H1 (cell line): ENCODE data around the gene GRIN2C. TPM values are rescaled to one million over a fixed set of nuclear protein-coding genes. Genes with fewer than 3 reads are reported as not detected.

Experiments used
- CTCF ChIA-PET: fragments of 300-600 bp; sonication (Branson Sonifier 250); formaldehyde crosslinking; loops from one replicate; lab custom pipeline; 2021; ENCODE audit not compliant: partially characterized antibody; lab: Charles Lee
- POLR2A ChIA-PET: fragments of 300-600 bp; sonication (Branson Sonifier 250); formaldehyde crosslinking; loops from one replicate; lab custom pipeline; 2021; ENCODE audit warnings: inconsistent platforms; ENCODE audit not compliant: partially characterized antibody; lab: Charles Lee
- DNase-seq, 2 experiments: peaks; one replicate each; pipeline versions ENCODE4 v3.0.0 to v3.0.0-alpha.2; 2010 to 2022; ENCODE audit warnings: low spot score in 2 of 2, low read depth in 1 of 2, mixed read lengths in 1 of 2
- FAIRE-seq: peaks from 2 replicates; lab custom pipeline; 2011; peaks lifted over from hg19 to GRCh38; lab: Jason Lieb, UNC
- H2AFZ ChIP-seq: 2 replicates; pipeline ENCODE4 v1.8.1; 2012; ENCODE audit warnings: low read length, inconsistent platforms
- H2AK5ac ChIP-seq: 2 replicates; pipeline ENCODE4 v1.6.1; 2013; ENCODE audit warnings: low read depth, low read length
- H2BK120ac ChIP-seq: replicated peaks from 2 replicates; pipeline ENCODE3; 2013; ENCODE audit warnings: low read depth, low read length, inconsistent platforms
- H2BK12ac ChIP-seq: 2 replicates; pipeline ENCODE4 v1.6.1; 2013; ENCODE audit warnings: low read depth, low read length
- H2BK15ac ChIP-seq: 2 replicates; pipeline ENCODE4 v1.6.1; 2013; ENCODE audit warnings: low read length
- H2BK20ac ChIP-seq: 2 replicates; pipeline ENCODE4 v1.6.1; 2013; ENCODE audit warnings: low read length
- H2BK5ac ChIP-seq: 2 replicates; pipeline ENCODE4 v1.6.1; 2013; ENCODE audit warnings: low read depth, low read length
- H3K14ac ChIP-seq: 2 replicates; pipeline ENCODE4 v1.6.1; 2013; ENCODE audit warnings: inconsistent platforms; ENCODE audit not compliant: insufficient read length
- H3K18ac ChIP-seq: 2 replicates; pipeline ENCODE4 v1.6.1; 2013; ENCODE audit warnings: low read length; ENCODE audit errors: extremely low read depth
- H3K23ac ChIP-seq: 2 replicates; pipeline ENCODE4 v1.6.1; 2013; ENCODE audit warnings: inconsistent platforms; ENCODE audit not compliant: insufficient read length
- H3K23me2 ChIP-seq: 2 replicates; pipeline ENCODE4 v1.6.1; 2013; ENCODE audit warnings: low read depth, low read length
- H3K27ac ChIP-seq: 2 replicates; pipeline ENCODE4 v1.6.1; 2011; ENCODE audit warnings: low read depth, low read length, inconsistent platforms
- H3K27me3 ChIP-seq, 4 experiments: replicated peaks in 1 of 4; 1 replicate in 1 of 4; 2 replicates in 3 of 4; pipeline versions ENCODE4 v1.6.1 to v1.8.1; 2011 to 2013; ENCODE audit warnings: low read length in 3 of 4, mild to moderate bottlenecking in 3 of 4, inconsistent platforms in 2 of 4, mixed read lengths in 2 of 4, moderate library complexity in 1 of 4; ENCODE audit not compliant: control insufficient read depth in 3 of 4, insufficient read depth in 3 of 4; ENCODE audit errors: extremely low read depth in 1 of 4
- H3K36me3 ChIP-seq, 4 experiments: 2 replicates each; pipeline versions ENCODE4 v1.6.1 to v1.8.1; 2011 to 2013; ENCODE audit warnings: mild to moderate bottlenecking in 4 of 4, low read length in 3 of 4, moderate library complexity in 2 of 4, control low read depth in 1 of 4, inconsistent platforms in 1 of 4; ENCODE audit not compliant: insufficient read depth in 4 of 4, control insufficient read depth in 2 of 4
- H3K4ac ChIP-seq: replicated peaks from 2 replicates; pipeline ENCODE3; 2013; ENCODE audit warnings: low read length, low read depth, mixed read lengths, inconsistent platforms; ENCODE audit not compliant: insufficient read length
- H3K4me1 ChIP-seq, 4 experiments: replicated peaks in 1 of 4; 1 replicate in 1 of 4; 2 replicates in 3 of 4; pipeline versions ENCODE4 v1.6.1 to v1.8.1; 2011 to 2013; ENCODE audit warnings: low read length in 3 of 4, inconsistent platforms in 2 of 4, mixed read lengths in 1 of 4; ENCODE audit not compliant: insufficient read depth in 4 of 4, control insufficient read depth in 3 of 4
- H3K4me2 ChIP-seq, 2 experiments: 2 replicates each; pipeline versions ENCODE4 v1.6.1 to v1.8.1; 2011 to 2013; ENCODE audit warnings: low read depth in 2 of 2, low read length in 2 of 2, control low read depth in 1 of 2, inconsistent platforms in 1 of 2, mild to moderate bottlenecking in 1 of 2; ENCODE audit not compliant: insufficient read depth in 1 of 2
- H3K4me3 ChIP-seq, 4 experiments: fragments of 200-600, 300-600 bp in 1 of 4; sonication (generic), shearing (Covaris generic), sonication (Bioruptor Twin) in 1 of 4; 2 replicates each; pipeline versions ENCODE4 v1.5.1 to v1.8.1; 2011 to 2016; ENCODE audit warnings: low read length in 4 of 4, low read depth in 3 of 4, control low read depth in 2 of 4, inconsistent platforms in 2 of 4, mild to moderate bottlenecking in 2 of 4, mixed read lengths in 1 of 4, moderate library complexity in 1 of 4; ENCODE audit not compliant: insufficient read depth in 2 of 4; ENCODE audit errors: extremely low read depth in 1 of 4
- H3K56ac ChIP-seq: replicated peaks from 2 replicates; pipeline ENCODE3; 2013; ENCODE audit warnings: low read depth, mild to moderate bottlenecking, mixed read lengths, low read length, inconsistent platforms; ENCODE audit not compliant: insufficient read length
- H3K79me1 ChIP-seq: 2 replicates; pipeline ENCODE4 v1.6.1; 2013; ENCODE audit warnings: low read depth, low read length, control low read depth
- H3K79me2 ChIP-seq, 2 experiments: 2 replicates each; pipeline versions ENCODE4 v1.6.1 to v1.8.1; 2012 to 2013; ENCODE audit warnings: low read length in 2 of 2, mild to moderate bottlenecking in 2 of 2, inconsistent platforms in 1 of 2; ENCODE audit not compliant: insufficient read depth in 2 of 2, control insufficient read depth in 1 of 2
- H3K9ac ChIP-seq, 4 experiments: replicated peaks in 1 of 4; 1 replicate in 1 of 4; 2 replicates in 3 of 4; pipeline versions ENCODE4 v1.6.1 to v1.8.1; 2011 to 2013; ENCODE audit warnings: low read depth in 3 of 4, low read length in 3 of 4, control low read depth in 2 of 4, mild to moderate bottlenecking in 2 of 4, moderate library complexity in 2 of 4, inconsistent platforms in 1 of 4; ENCODE audit errors: extremely low read depth in 1 of 4
- H3K9me3 ChIP-seq, 2 experiments: 2 replicates each; pipeline versions ENCODE4 v1.6.1 to v1.8.1; 2012 to 2013; ENCODE audit warnings: mild to moderate bottlenecking in 2 of 2, moderate library complexity in 2 of 2, control low read depth in 1 of 2, inconsistent platforms in 1 of 2, low read depth in 1 of 2, low read length in 1 of 2, mixed read lengths in 1 of 2; ENCODE audit not compliant: insufficient read depth in 2 of 2
- H4K20me1 ChIP-seq, 2 experiments: replicated peaks in 1 of 2; 2 replicates each; pipeline versions ENCODE3 to v1.8.1; 2011 to 2013; ENCODE audit warnings: inconsistent platforms in 2 of 2, low read length in 2 of 2, mild to moderate bottlenecking in 1 of 2; ENCODE audit not compliant: insufficient read depth in 2 of 2, control insufficient read depth in 1 of 2
- H4K5ac ChIP-seq: 2 replicates; pipeline ENCODE4 v1.6.1; 2013; ENCODE audit warnings: low read length, low read depth, mixed read lengths, inconsistent platforms; ENCODE audit not compliant: insufficient read length
- H4K8ac ChIP-seq: 2 replicates; pipeline ENCODE4 v1.8.0; 2013; ENCODE audit warnings: mild to moderate bottlenecking, moderate library complexity, low read length, inconsistent platforms; ENCODE audit not compliant: insufficient read depth; ENCODE audit errors: extremely low read depth
- H4K91ac ChIP-seq: replicated peaks from 2 replicates; pipeline ENCODE3; 2013; ENCODE audit warnings: low read length, mixed read lengths, inconsistent platforms; ENCODE audit not compliant: insufficient read length
- CTBP2 ChIP-seq: IDR thresholded peaks from 2 replicates; pipeline ENCODE4 v1.7.0; 2011; ENCODE audit warnings: borderline replicate concordance, mild to moderate bottlenecking, moderate library complexity, mixed read lengths, low read length; ENCODE audit not compliant: insufficient read depth, insufficient read length
- CTCF ChIP-seq, 3 experiments: IDR thresholded peaks; 1 replicate in 2 of 3; 2 replicates in 1 of 3; pipeline versions ENCODE4 v1.5.1 to v1.6.1; 2011; ENCODE audit warnings: low read length in 3 of 3, mild to moderate bottlenecking in 3 of 3, inconsistent platforms in 2 of 3, low read depth in 1 of 3, moderate library complexity in 1 of 3; ENCODE audit not compliant: insufficient read depth in 1 of 3; ENCODE audit errors: control extremely low read depth in 1 of 3
- GABPA ChIP-seq: IDR thresholded peaks from 2 replicates; pipeline ENCODE4 v1.6.1; 2011; ENCODE audit warnings: mild to moderate bottlenecking, low read length, moderate library complexity, borderline replicate concordance; ENCODE audit not compliant: insufficient read depth
- POLR2A ChIP-seq, 2 experiments: IDR thresholded peaks; 1 replicate in 1 of 2; 2 replicates in 1 of 2; pipeline ENCODE4 v1.6.1; 2011; ENCODE audit warnings: low read depth in 2 of 2, low read length in 2 of 2, mild to moderate bottlenecking in 2 of 2; ENCODE audit errors: control extremely low read depth in 1 of 2
- POLR2AphosphoS5 ChIP-seq: IDR thresholded peaks from 2 replicates; pipeline ENCODE4 v1.6.1; 2011; ENCODE audit warnings: low read depth, low read length
- RAD21 ChIP-seq, 2 experiments: IDR thresholded peaks in 1 of 2; conservative IDR thresholded peaks in 1 of 2; 2 replicates each; pipeline ENCODE4 v1.6.1; 2011; ENCODE audit warnings: low read depth in 2 of 2, low read length in 2 of 2, improper control_type of control experiment in 1 of 2, inconsistent platforms in 1 of 2, mild to moderate bottlenecking in 1 of 2, moderate library complexity in 1 of 2
- TCF12 ChIP-seq: IDR thresholded peaks from 2 replicates; pipeline ENCODE4 v1.6.1; 2011; ENCODE audit warnings: low read depth, mild to moderate bottlenecking, low read length
- YY1 ChIP-seq: IDR thresholded peaks from 2 replicates; pipeline ENCODE4 v1.6.1; 2011; ENCODE audit warnings: low read depth, mild to moderate bottlenecking, low read length
- WGBS, 2 experiments: shearing (Covaris generic) in 1 of 2; methylation state at CpG; one replicate each; pipeline versions ENCODE4 v1.1.6 to v1.1.7; 2013 to 2015; ENCODE audit warnings: low lambda C conversion rate in 2 of 2, mixed read lengths in 2 of 2, inconsistent platforms in 1 of 2, low coverage in 1 of 2, missing lambda C conversion rate in 1 of 2; ENCODE audit not compliant: insufficient replicate concordance in 2 of 2, insufficient coverage in 1 of 2, insufficient read length in 1 of 2; ENCODE audit errors: extremely low coverage in 1 of 2, missing lambda C conversion rate in 1 of 2; 5-methylcytosine and 5-hydroxymethylcytosine counted together
- polyA plus RNA-seq, 7 experiments: library from polyadenylated mRNA; depleted of rRNA in 3 of 7; stranded (reverse) in 5 of 7; unstranded in 2 of 7; fragments of >200 nt in 5 of 7; fragments of 200-250 nt in 2 of 7; gene quantifications; 1 replicate in 5 of 7; 2 replicates in 1 of 7; 4 replicates in 1 of 7; pipeline versions ENCODE4 v1.2.1 to v1.2.3, GENCODE V29; 2011 to 2013; ENCODE audit warnings: missing spikeins in 2 of 7, mixed read lengths in 2 of 7
- total RNA-seq: library from RNA; stranded (reverse); fragmentation: NEBNext Ultra II Directional; extraction: Animal tissue kit (Norgen Biotek cat#: 25700); gene quantifications from 2 replicates; pipeline ENCODE4 v1.2.1, GENCODE V29; 2021

Gene GRIN2C
- total and polyA plus RNA-seq, 2 of the 8 experiments (the other 6 are each of a cell fraction or from before 2014, with no cell fraction given): 0.06 to 0.07 TPM

GRCh38 chr17:74862108-74862901 lies 2.6 kb upstream of the GRIN2C start:
- Histone ChIP-seq H3K79me1 (no peaks in the 10 kb centered on the region), H2BK15ac (no peak overlapping the region), H3K4me2 (peak overlapping the region; percentile 74 to 88), H4K91ac (no peak overlapping the region), H3K27me3 (peaks cover 42 to 48% (median 44%) of the 10 kb centered on the region in 4 experiments), H3K9me3 (no peaks in the 10 kb centered on the region), H4K20me1 (peaks cover 2 to 9% of the 10 kb centered on the region in 2 experiments), H3K36me3 (peaks cover 0 to 17% (median under 1%) of the 10 kb centered on the region in 4 experiments; a peak in 2 of 8 replicates), H2BK5ac (no peak overlapping the region), H4K8ac (no peak overlapping the region), H2BK12ac (no peak overlapping the region), H3K56ac (no peak overlapping the region), H3K4ac (no peak overlapping the region), H2BK20ac (no peak overlapping the region), H3K23me2 (no peaks in the 10 kb centered on the region; the same call in 1 of the 2 replicates), H2AK5ac (no peak overlapping the region), H3K27ac (no peak overlapping the region), H2AFZ (no peak overlapping the region), H3K4me1 (peaks cover 0 to 8% (median 5%) of the 10 kb centered on the region in 4 experiments; a peak in 4 of 7 replicates), H3K79me2 (no peaks in the 10 kb centered on the region), H3K18ac (no peak overlapping the region), H3K23ac (no peak overlapping the region), H4K5ac (no peak overlapping the region), H3K4me3 (peak overlapping the region in 1 of 4 experiments; percentile 52; a peak in 2 of 8 replicates), H3K9ac (no peak overlapping the region), H3K14ac (no peak overlapping the region), H2BK120ac (no peak overlapping the region)
- DNase-seq (peak in 1 of 2 experiments; percentile 94), FAIRE-seq (peak; percentile 55)
- ChIA-PET CTCF (interaction anchor here (0.6 to 99.6 kb wide), 35 partner anchors 19 to 500 kb away, joined by 3 to 2981 read pairs (median 4); partner anchors contain the start of genes BTBD17, FDXR, GRIN2C and MRPL58), POLR2A (interaction anchor here (0.7 to 3.5 kb wide), 13 partner anchors 9 to 173 kb away, joined by 3 to 17 read pairs (median 4); partner anchors contain the start of genes FDXR and NAT9)
- WGBS, 2 experiments: 42% methylated on average over 24 of the region's 25 CpGs; no CpG with 5 or more reads in 1 of the 2 experiments
- TF ChIP-seq CTBP2 (no peak), YY1 (peak; percentile 40; the same call in 1 of the 2 replicates), TCF12 (no peak), RAD21 (IDR thresholded peaks at IDR 0.05 in 1 of 2, conservative IDR thresholded peaks at IDR 0.05 in 1 of 2; ENCODE audit: low read depth in 2 of 2, low read length in 2 of 2) (peak; percentile 61 to 68), POLR2A (IDR thresholded peaks at IDR 0.05; ENCODE audit: control extremely low read depth in 1 of 2, low read depth in 2 of 2, low read length in 2 of 2) (no peak), CTCF (IDR thresholded peaks at IDR 0.05; ENCODE audit: control extremely low read depth in 1 of 3, insufficient read depth in 1 of 3, low read depth in 1 of 3, low read length in 3 of 3) (peak; percentile 83 to 87 (median 87)), POLR2AphosphoS5 (no peak), GABPA (peak; percentile 76; the same call in 1 of the 2 replicates)
